CD4-positive, alpha-beta T cell treated with Interleukin-17A for 4 hours (primary cell): ENCODE measurements around the gene KCTD16.

Experiments
- DNase-seq: peaks from one replicate; pipeline ENCODE4 v3.0.0-alpha.2; 2020; ENCODE audit warnings: mixed read lengths

Gene KCTD16

GRCh38 chr5:144467792-144468191 lies 297.1 kb downstream of the KCTD16 start:
- no peak for DNase-seq

GRCh38 chr5:144468571-144468970 lies 297.9 kb downstream of the KCTD16 start:
- DNase-seq: no peak

GRCh38 chr5:144469106-144469505 lies 298.4 kb downstream of the KCTD16 start:
- DNase-seq: no peak

- no peak for DNase-seq
These were observed 301.5 kb downstream of the KCTD16 start for GRCh38 chr5:144472221-144472620.

- no peak for DNase-seq
These were observed 303.0 kb downstream of the KCTD16 start for GRCh38 chr5:144473650-144474049.

GRCh38 chr5:144478565-144478964 lies 307.9 kb downstream of the KCTD16 start:
- DNase-seq: no peak

GRCh38 chr5:144481861-144482260 lies 311.2 kb downstream of the KCTD16 start:
- DNase-seq: no peak

- no peak for DNase-seq
These were observed 313.6 kb downstream of the KCTD16 start for GRCh38 chr5:144484124-144484897.

- no peak for DNase-seq
These were observed 314.9 kb downstream of the KCTD16 start for GRCh38 chr5:144485540-144485939.

- DNase-seq: no peak
These were observed 316.5 kb downstream of the KCTD16 start for GRCh38 chr5:144487207-144487606.

- DNase-seq: no peak
These were observed 317.1 kb downstream of the KCTD16 start for GRCh38 chr5:144487761-144488160.

- no peak for DNase-seq
These were observed 332.4 kb downstream of the KCTD16 start for GRCh38 chr5:144503123-144503522.

GRCh38 chr5:144504929-144505577 lies 334.4 kb downstream of the KCTD16 start:
- no peak for DNase-seq

- DNase-seq: no peak
These were observed 340.3 kb downstream of the KCTD16 start for GRCh38 chr5:144510845-144511579.

GRCh38 chr5:144511580-144512072 lies 341.0 kb downstream of the KCTD16 start:
- DNase-seq: no peak

- no peak for DNase-seq
These were observed 352.0 kb downstream of the KCTD16 start for GRCh38 chr5:144522698-144523097.

GRCh38 chr5:144525000-144525399 lies 354.3 kb downstream of the KCTD16 start:
- DNase-seq: no peak

GRCh38 chr5:144531188-144531587 lies 360.5 kb downstream of the KCTD16 start:
- DNase-seq: no peak
